Glomerular visceral epithelial cell (primary cell): Measurements from ENCODE around the gene PLAGL1.
"Not testable (repeated sequence)": the region's sequence is repeated elsewhere in the genome, so short reads cannot be mapped to it uniquely, and the experiment has no call there.

Experiments used
- DNase-seq: peaks from one replicate; pipeline ENCODE4 v3.0.0-alpha.2; 2016; ENCODE audit errors: extremely low spot score

The PLAGL1 gene

DNA sequence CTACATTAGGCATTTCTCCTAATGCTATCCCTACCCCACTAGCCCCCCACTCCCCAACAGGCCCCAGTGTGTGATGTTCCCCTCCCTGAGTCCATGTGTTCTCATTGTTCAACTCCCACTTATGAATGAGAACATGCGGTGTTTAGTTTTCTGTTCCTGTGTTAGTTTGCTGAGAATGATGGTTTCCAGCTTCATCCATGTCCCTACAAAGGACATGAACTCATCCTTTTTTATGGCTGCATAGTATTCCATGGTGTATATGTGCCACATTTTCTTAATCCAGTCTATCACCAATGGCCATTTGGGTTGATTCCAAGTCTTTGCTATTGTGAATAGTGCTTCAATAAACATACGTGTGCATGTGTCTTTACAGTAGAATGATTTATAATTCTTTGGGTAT lies 1.6 kb upstream of the PLAGL1 start:
- not testable (repeated sequence) for DNase-seq

DNA sequence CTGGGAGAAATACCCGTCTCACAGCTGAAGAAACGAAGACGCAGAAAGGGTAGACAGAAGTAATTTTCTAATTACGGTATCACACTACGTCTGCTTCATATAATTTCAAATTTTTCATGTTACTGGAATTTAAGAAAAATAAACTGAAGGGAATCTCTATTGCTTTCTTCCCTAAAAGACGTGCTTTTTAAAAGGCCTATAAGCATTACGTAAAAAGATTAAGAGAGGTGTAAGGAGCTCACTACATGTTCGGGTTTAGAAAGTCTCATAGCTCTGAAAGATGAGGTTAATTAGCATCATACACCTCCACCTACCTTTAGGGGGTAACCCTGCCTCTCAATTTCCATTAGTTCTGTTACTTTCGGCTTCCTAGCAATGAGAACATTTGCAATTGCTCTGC lies 787 bp upstream of the PLAGL1 start:
- DNase-seq: no peak

DNA sequence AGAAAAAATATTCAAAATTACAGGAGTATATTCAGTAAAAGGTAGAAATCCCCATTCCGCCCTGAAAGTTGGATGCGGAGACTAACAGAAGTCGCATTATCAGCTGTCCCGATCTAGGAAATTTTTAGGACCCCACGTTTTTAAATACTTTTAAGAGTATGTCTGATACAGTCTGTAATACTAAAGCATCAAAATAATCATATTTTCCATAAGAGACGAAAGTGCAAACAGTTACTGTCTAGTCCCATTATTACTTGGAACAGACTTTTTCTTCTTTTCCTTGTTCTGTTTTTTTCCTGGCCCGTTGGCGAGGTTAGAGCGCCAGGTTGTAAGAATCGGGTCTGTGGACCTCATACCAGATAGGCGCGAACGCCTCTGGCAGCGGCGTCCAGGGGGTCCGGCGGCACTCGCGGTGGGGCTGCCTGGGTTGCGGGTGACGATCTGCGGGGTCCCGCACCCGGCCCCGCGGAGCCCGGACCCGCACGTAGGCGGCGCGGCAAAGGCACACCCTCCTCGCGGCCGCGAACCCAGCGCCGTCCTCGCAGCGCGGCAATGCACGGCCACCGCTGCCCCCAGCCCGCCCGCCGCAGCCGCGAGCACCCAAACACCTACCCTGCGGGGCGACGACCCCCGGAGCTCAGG lies 460 bp downstream of the PLAGL1 start:
- peak; percentile 16 for DNase-seq

DNA sequence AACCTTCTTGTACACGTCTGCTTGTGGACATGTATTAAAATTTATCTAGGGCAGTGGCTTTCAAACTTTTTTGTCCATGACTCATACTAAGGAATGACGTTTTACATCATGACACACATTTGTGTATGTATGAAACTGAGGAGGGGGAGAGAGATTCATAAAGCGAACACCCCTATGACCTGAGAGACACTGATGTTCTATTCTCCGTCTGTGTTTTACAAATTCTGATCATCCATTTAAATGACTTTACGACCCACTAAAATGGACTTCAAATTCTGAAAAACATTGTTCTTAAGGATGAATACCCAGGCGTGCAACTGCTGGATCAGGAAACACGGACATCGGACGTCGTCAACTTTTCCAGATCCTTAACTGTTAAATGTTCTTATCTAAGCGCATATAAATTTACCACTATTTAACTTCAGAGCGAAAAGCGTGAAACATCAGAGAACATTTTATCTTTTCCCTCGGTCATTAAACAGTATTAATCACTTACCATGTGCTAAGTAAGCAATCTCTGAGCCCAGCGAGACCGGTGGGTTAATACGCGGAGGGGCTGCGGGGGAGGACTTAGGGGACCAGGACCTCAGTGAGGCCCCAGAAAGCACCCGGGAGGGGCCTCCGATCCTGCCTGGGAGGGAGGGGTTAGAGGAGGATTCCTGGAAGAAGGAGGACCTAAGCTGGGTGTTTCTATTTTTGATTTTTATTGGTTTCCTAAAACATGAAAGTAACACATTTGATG lies 1.2 kb downstream of the PLAGL1 start:
- DNase-seq: peak; percentile 50

DNA sequence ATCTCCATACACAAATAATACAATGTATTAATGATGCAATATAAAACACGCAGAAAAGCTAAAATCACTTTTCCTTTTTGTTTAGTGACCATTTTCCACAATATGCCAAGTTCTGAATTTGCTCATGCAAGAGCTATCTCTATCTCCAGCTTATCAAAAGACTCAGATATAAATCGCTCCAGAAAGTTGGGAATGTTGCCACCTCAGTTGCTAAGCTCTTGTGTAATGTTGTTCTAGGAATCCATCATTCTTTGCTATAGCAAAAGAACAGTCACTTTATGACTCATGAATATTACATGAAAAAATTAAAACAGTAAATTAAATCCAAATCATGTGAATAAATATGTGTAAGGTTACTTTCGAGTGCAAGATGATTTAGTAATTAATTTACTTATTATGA lies 8.7 kb downstream of the PLAGL1 start:
- no peak for DNase-seq

DNA sequence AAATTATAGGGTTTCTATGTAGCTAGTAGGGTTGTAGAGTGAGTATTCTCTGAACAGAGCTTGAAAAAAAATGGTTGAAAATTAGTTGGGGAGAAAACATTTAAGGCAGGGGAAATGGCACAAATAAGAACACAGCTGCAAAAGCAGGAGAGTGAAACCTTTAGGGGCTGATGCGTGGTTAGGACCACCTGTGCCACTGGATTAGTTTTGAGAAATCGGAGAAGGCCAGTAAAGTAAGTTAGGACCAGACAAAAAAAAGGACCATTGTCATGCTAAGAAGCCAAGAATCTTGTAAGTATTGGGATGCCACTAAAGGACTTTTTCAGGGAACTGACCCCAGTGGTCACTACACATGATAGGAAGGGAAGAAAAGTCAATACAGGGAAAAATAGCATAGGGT lies 9.4 kb downstream of the PLAGL1 start:
- DNase-seq: no peak

DNA sequence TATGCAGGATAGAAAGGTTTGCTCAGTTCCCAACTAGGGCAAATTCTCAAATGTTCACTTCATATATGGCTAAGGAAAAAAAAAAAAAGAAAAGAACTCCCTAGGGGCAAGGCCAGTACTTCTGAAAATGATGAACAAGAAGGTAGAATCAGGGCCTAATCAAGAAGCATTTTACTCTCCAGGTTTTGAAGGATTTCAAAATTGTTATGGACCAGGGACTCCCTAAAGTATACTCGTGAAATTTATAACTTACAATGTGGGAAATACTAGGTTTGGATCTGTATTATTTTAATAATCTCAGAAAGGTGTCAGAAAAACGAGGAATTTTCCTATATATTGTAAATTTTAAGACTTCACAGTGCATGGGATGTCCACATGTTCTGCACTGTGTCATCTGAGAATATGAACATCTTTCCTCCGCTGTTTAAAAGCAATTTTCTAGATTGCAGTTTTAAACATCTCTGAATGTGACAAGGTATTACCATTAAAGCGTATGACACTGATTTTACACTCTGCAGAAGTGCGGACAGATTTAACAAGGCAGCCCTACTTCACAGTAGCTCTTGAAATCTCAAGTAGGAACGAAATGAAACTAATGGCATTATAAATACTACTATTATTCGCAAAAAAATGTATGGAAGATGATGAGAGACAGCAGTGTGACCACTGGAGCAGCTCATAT lies 14.0 kb downstream of the PLAGL1 start:
- no peak for DNase-seq

DNA sequence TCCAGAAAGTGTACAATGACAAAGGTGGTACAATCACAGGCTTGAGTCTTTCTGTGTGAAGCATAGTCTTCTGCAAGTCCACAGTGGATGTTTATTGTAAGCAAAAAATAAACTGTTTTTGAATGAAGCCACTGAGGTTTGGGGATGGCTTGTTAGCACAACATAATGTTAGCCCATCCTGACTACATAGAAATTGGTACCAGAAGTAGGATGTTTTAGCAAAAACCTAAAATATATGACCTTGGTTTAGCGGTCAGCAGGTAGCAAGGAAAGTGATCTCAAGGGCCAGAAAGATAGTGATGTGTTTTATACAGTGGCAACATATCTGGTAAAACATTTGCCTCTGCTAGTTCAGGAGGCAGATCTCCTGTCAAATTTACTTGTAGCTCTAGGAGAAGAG lies 15.8 kb downstream of the PLAGL1 start:
- DNase-seq: no peak

DNA sequence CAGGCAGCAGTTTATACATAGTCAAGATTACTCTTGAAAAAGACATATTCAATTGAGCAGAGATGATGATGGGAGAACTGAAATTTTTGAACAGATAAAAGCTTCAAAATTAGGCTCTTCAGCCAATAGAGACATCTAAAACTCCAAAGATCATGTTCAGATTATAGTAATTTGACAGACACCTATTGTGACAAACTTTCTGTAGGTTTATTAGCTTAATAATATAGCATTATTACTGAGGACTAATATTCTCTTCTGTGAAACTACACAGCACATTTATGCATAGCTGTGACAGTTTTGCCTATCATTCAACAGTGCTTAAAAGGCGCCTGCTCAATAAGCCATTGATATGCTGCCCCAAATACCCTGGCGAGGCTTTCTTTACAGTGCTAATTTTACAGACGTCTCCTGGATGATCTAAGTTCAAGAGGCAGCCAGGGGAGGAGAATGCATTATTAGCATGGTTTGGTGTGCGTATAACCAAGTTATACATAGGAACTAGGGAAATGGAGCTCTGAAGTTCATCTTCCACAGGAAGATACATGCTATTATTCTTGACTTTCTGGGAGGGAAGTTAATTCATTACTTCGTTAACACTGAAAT lies 21.5 kb downstream of the PLAGL1 start:
- no peak for DNase-seq

DNA sequence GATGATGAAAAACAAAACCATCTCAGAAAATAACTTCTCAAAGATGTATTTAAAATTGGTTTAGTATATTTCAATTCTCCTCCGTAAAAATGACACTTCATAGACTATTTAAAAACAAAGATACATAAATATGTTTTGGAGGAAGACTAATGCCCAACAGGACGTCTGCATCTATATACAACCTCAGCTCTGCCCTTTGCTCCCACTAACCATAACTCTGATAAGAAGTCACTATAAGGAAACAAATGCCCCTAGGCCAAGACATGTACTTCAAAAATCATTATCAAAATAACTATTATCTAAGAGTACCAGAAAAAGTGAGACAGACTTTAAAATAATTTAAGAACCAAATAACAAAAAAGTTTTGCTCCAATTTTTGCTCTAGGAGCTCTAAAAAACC lies 23.4 kb downstream of the PLAGL1 start:
- DNase-seq: no peak

DNA sequence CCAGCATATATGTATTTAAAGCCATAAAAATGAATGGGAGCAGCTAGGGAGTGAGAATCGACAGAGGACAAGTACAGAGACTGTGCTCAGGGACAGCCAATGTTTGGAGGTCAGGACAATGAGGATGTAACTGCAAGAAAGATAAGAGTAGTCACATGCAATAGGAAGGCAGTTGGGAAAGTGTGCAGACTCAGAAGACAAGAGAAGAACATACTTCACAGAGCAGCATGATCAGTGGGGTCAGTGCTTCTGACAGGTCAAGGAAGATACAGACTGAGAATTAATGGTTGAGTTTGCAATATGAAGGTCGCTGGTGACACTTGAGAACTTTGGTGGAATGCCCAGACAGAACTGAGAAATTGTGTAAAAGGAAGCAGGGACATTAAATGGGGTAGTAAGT lies 25.1 kb downstream of the PLAGL1 start:
- no peak for DNase-seq

DNA sequence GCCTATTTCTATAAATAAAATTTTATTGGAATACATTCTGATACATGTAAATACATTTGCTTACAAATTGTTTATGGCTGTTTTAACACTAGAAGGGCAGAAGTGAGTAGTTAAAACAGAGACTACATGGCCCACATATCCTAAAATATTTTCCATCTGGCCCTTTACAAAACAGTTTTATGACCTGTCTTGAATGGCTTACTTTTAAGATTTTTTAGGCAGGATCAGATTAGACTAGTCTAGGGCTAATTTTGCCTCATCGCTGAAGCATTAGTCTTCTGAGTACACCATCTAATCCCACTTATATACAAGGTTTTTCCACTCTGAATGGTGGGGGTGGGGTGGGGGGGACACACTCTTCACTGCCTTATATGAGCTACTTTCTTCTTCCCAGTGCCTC lies 27.1 kb downstream of the PLAGL1 start:
- no peak for DNase-seq

DNA sequence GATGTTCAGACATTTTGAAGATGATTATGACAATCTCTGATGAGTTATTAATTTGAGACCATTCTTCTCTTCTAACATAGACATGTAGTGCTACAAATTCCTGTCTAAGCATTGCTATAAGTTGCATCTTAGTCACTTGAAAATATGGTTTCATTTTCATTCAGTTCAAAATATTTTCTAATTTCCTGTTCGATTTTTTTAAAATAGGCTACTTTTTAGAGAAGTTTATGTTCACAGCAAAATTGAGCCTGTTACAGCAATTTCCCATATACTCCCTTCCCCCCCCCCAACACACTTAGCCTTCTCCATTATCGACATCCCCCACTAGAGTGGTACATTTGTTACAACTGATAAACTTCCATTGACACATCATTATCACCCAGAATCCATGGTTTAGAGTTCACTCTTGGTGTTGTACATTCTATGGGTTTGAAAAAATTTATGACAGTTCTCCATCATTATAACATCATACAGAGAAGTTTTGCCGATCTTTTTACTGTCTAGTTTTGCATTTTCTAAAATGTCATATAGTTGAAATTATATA lies 31.2 kb downstream of the PLAGL1 start:
- DNase-seq: no peak

DNA sequence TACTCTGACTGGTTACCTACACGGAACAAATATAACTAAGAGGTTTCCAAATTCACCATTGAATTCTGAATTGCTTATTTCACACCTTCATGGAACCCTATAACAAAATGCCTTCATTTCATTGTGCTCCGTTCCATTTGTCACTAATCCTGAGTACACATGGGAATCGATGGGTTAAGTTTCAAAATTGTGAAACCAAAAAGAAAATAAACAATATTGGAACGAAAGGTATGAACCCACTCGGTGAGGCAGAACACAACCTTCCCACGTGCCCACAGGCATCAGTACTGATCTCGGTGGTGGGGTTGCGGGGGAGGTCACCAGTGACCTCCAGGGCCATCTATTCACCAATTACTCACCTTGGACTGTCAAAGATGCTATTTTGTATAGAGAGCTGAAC lies 34.0 kb downstream of the PLAGL1 start:
- DNase-seq: no peak

DNA sequence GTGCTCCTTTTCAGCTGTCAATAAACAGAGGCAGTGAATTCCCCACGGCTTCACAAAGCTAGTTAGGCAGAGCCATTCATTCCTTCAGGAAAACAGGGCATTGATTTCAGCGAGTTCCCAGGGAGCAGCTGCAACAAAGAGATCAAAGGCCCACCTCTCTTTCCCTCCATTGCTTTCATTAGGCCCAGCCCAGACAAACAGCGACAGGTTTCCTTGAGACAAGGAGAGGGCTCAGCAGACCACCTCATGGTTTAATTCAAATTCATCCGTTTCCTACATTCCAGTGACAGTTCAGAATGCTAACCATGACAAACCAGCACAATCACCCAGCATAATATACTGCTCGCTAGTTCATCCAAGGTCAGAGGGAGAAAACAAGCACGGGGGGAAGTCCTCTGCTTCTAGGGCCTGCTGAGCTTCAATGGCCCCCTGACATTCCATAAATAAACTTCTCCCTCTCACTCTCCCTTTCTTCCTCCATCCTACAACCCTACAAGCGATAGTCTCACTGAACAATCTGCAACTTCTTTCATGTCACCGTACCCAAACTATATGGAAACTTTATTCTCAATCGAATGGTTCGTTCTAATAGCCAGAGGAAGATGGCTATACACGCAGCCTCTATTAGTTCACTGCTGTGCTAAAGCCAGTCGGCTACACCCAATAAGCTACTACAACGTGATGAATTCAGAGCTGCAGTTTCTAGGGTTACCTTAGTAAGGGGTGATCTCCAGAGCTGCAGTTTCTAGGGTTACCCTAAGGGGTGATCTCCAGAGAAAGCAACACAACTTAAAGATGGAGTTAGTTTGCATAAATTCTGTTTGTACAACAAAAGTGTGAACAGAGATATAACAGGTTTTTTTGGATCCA lies 34.7 kb downstream of the PLAGL1 start:
- DNase-seq: no peak

DNA sequence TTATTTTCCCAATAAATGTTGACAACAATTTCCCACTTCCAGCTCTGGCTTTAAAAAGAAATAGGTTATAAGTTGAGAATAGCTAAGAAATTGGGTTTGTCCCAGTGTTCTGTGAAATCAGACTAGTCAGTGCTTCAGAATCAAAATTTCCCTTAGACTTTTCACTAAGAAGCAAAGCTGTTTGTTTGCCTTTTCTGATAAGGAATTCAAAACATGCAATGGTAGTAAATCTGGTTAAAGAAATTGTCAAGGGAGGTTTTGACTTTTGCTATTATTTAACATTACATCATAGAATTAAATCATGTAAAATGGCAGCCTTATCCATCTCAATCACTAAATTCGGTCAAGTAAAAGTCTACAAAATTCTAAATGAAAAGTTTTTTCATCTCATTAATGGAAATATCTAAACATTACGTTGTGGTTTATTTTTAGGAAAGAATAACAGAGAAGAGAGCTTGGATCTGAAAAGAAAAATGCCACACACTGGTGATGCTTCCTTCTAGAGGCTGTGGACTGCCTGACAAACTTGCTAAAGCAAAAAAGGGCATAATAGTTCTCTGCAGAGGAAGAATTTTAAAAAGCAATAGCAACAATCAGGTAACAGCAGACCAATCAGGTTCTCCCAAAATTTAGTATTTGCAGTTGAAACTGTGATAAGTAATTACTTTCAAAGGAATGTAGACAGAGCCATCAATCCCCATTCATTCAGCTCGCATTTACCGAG lies 36.4 kb downstream of the PLAGL1 start:
- no peak for DNase-seq

DNA sequence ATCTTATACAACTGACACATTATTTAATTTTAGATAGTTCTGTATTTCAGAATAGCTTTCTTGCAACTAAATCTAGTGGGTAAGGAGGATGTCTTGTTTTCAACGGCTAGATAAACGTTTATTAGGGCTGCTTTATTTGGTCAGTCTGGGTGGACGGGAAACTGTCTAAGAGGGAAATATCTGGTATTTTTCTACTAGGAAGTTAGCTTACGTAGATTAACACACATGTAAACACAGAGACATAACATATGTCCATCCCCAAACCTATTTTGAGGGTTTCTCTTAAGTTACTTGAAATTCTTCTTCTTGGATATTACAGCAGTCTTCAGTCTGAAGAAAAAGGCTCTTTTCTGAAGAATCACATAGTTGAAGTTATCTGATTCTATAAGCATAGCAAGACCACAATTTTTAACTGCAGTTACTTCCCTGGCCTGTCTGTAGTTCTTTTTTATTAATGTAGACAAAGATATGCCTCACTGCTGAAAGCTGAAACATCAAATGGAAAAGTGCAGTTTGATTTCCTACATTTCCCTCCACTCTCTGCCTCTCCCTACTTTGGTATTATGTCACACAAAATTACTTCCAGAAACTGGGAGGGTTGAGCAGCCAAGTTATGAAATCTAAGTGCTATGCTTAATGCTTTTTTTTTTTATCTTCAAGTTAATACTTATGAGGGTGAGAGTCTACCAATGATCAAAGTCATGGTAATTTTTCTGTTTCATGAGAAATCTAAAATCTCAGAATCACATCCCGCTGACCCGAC lies 37.4 kb downstream of the PLAGL1 start:
- no peak for DNase-seq

DNA sequence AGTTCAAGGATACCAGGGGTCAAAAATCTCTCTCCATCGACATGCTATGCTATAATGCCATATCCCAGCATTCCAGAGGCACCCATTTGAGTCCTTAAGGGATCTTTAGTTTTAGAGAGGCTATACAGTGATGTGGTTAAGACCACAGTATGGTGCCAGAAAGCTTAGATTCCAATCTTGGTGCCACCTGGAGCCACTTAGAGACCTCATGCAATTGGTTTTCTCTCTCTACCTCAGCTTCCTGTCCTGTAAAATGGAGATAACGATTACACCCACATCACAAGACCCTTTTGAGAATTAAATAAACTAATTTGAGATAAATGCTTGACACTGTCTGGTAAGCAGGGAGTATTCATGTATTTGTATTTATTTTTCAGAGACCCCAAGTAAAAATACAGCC lies 39.0 kb downstream of the PLAGL1 start:
- DNase-seq: no peak

DNA sequence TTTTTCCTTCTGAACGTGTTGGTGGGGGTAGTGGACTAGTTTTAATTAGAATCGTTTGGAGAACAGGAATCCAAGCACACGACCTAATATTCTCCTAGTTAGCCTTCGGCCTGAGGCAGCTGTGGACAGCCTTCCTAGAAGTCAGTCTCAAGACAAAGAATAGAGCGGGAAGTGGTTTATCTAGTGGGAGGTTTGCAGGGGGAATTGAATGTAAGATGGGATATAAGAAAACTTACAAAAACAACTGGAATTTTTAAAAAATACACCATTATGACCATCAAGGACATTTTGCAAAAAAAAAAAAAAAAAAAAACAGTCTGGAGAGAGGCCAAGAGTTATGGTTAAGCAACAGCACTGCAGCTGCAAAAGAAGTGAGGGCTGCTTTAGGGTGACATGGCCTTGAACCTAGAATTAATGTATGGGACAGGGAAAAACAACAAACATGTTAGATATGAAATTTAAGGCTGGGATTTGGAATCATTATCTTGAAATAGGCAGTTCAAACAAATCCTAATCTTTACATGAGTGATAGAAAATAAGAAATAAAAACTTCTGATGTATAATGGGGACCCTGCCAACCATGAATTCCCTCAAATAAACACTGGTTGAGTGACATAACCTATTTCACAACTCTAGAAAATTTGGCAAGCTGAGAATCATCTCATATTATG lies 40.2 kb downstream of the PLAGL1 start:
- no peak for DNase-seq

DNA sequence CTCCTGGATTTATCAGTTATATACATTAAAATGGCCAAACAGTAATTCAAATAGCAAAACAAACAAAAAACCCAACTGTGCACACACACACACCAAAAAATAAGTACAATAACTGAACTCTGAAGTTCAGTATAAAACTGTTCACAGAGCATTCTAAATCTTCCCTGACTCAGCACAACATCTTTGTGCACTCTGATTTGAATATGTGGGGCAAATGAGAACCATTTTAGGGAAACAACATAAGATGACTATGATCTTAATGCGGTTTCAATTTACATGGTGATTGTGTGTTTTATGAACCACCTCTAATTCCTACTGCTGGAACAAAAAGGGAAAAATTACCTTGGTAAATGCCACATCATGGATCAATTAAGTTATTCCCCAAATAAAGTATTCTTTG lies 41.7 kb downstream of the PLAGL1 start:
- no peak for DNase-seq
